Activated CD8-positive, alpha-beta T cell treated with anti-CD3 and anti-CD28 coated beads, Interleukin-2, amount 10 ng/mL, durations not matched to agents 7 days and 5 days (primary cell): ENCODE data around the gene PAPOLA. TPM values are rescaled to one million over a fixed set of nuclear protein-coding genes. Genes with fewer than 3 reads are reported as not detected.
"Not testable (repeated sequence)": the region's sequence is repeated elsewhere in the genome, so short reads cannot be mapped to it uniquely, and the experiment has no call there.

Experiments
- ATAC-seq: fragments of 150-1000 bp; cut with Tn5 transposase; one replicate; pipeline ENCODE4 v1.10.0; 2021; ENCODE audit warnings: moderate library complexity
- CTCF ChIA-PET: fragments of 350-600 bp; sonication (Branson Sonifier 250); formaldehyde crosslinking; loops from one replicate; lab custom pipeline; 2021; ENCODE audit warnings: antibody characterized with exemption; lab: Charles Lee
- POLR2A ChIA-PET: fragments of 350-600 bp; sonication (Branson Sonifier 250); formaldehyde crosslinking; loops from one replicate; lab custom pipeline; 2021; ENCODE audit warnings: antibody characterized with exemption; lab: Charles Lee
- DNase-seq: peaks from one replicate; pipeline ENCODE4 v3.0.0-alpha.2; 2020
- H3K27ac Mint-ChIP-seq: one replicate; pipeline ENCODE4 v1.8.0; 2021; ENCODE audit warnings: mild to moderate bottlenecking, mixed read lengths
- H3K27me3 Mint-ChIP-seq: one replicate; pipeline ENCODE4 v1.8.0; 2021; ENCODE audit warnings: low read depth, mixed read lengths
- H3K36me3 Mint-ChIP-seq: one replicate; pipeline ENCODE4 v1.8.0; 2021; ENCODE audit warnings: low read depth, mixed read lengths
- H3K4me1 Mint-ChIP-seq: one replicate; pipeline ENCODE4 v1.8.0; 2021; ENCODE audit warnings: low read depth, mixed read lengths
- H3K4me3 Mint-ChIP-seq: one replicate; pipeline ENCODE4 v1.8.0; 2021; ENCODE audit warnings: mild to moderate bottlenecking, mixed read lengths
- H3K9me3 Mint-ChIP-seq: one replicate; pipeline ENCODE4 v1.8.0; 2022; ENCODE audit warnings: mixed read lengths; ENCODE audit not compliant: insufficient read depth
- total RNA-seq, 2 experiments: library from RNA; stranded (reverse); gene quantifications; one replicate each; pipeline ENCODE4 v1.2.3, GENCODE V29; 2021

PAPOLA gene
- total RNA-seq, 2 experiments from 2014 or later, result 163 to 166 TPM

DNA sequence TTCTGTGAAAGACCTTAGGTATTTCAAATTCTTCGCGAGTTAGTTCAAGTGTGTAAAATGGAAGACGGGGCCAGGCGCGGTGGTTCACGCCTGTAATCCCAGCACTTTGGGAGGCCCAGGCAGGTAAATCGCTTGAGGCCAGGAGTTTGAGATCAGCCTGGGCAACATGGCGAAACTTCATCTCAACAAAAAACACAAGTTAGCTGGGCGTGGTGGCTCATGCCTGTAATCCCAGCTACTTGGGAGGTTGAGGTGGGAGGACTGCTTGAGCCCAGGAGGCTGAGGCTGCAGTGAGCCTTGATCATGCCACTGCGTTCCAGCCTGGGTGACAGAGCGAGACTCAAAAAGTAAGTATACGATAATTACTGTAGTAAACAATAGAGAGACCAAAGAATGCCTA lies 2.2 kb downstream of the PAPOLA start:
- H3K9me3 Mint-ChIP-seq, CTCF ChIA-PET, DNase-seq, POLR2A ChIA-PET, ATAC-seq, H3K27ac Mint-ChIP-seq, H3K27me3 Mint-ChIP-seq: not testable (repeated sequence)
- H3K4me1 Mint-ChIP-seq, result peaks cover 52% of the 10 kb centered on the region
- H3K4me3 Mint-ChIP-seq, result peak overlapping the region; percentile 91
- H3K36me3 Mint-ChIP-seq, result peaks cover 32% of the 10 kb centered on the region

DNA sequence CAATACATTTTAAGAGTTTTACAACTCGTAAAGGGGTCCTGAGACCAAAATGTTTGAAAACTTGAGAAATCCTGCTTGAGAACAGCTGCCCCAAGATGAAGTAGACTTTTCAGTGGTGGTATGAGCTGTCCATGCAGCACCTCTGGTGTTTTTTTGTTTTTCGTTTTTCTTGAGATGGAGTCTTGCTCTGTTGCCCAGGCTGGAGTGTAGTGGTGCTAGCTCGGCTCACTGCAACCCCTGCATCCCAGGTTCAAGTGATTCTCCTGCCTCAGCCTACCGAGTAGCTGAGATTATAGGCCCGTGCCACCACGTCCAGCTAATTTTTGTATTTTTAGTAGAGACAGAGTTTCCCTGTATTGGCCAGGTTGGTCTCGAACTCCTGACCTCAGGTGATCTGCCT lies 5.5 kb downstream of the PAPOLA start:
- peaks cover 28% of the 10 kb centered on the region for H3K36me3 Mint-ChIP-seq
- peaks cover 66% of the 10 kb centered on the region for H3K4me1 Mint-ChIP-seq
- H3K27me3 Mint-ChIP-seq, result no peaks in the 10 kb centered on the region
- no peak overlapping the region for H3K4me3 Mint-ChIP-seq
- ATAC-seq, result no peak
- CTCF ChIA-PET, result interaction anchor here (1.3 kb wide), 1 partner anchor 29 kb away, joined by 4 read pairs; no protein-coding TSS in a partner anchor
- H3K9me3 Mint-ChIP-seq, result no peaks in the 10 kb centered on the region
- no peak for DNase-seq
- POLR2A ChIA-PET, result no interaction called here
- no peak overlapping the region for H3K27ac Mint-ChIP-seq

DNA sequence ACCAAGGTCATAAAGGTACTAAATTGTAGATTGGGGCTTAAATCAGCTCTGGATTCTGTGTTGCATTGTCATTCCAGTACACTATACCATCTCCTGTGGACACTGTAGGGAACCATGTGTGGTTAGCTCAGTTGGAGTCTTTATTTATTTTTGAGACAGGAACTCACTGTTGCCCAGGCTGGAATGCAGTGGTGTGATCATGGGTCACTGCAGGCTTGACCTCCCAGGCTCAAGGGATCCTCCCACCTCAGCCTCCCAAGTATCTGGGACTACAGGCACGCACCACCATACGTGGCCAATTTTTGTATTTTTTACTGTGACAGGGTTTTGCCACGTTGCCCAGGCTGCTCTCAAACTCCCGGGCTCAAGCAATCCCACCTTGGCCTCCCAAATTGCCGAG lies 6.7 kb downstream of the PAPOLA start:
- H3K27ac Mint-ChIP-seq, result no peak overlapping the region
- H3K4me1 Mint-ChIP-seq, result peaks cover 63% of the 10 kb centered on the region
- no peaks in the 10 kb centered on the region for H3K27me3 Mint-ChIP-seq
- H3K9me3 Mint-ChIP-seq, result no peaks in the 10 kb centered on the region
- peaks cover 20% of the 10 kb centered on the region for H3K36me3 Mint-ChIP-seq
- ChIA-PET CTCF (interaction anchor here (1.3 kb wide), 1 partner anchor 28 kb away, joined by 4 read pairs; no protein-coding TSS in a partner anchor), POLR2A (interaction anchor here (1.0 kb wide), 1 partner anchor 10 kb away, joined by 4 read pairs; no protein-coding TSS in a partner anchor)
- ATAC-seq, result no peak
- no peak for DNase-seq
- H3K4me3 Mint-ChIP-seq, result no peak overlapping the region

DNA sequence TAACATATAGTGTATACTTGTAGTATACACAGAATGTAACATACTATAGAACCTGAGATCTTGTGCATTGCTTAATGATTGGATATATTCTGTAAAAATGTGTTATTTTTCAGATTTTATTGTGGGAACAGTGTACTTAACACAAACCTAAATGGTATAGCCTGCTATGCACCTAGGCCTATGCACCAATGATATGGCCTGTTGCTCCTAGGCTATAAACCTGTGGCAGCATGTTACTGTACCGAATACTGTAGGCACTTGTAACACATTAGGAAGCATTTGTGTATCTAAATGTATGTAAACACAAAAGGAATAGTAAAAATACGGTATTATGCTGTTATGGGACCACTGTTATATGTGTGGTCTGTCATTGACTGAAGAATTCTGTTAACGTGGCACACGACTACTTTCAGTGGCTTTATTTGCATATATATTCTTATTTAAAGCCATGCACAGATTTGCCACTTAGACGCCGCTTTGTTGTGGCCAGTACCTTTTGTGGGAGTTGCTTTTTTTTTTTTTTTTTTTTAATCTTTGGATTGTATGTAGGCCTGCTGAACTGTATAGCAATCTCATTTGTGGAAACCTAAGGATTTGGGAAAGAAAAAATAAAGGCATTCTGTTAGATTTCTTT lies 7.4 kb downstream of the PAPOLA start:
- DNase-seq (no peak), ATAC-seq (peak; percentile 8)
- Mint-ChIP-seq H3K4me3 (no peak overlapping the region), H3K27me3 (no peaks in the 10 kb centered on the region), H3K9me3 (no peaks in the 10 kb centered on the region), H3K27ac (no peak overlapping the region), H3K4me1 (peaks cover 60% of the 10 kb centered on the region), H3K36me3 (peaks cover 13% of the 10 kb centered on the region)
- ChIA-PET POLR2A (interaction anchor here (1.0 kb wide), 1 partner anchor 9 kb away, joined by 4 read pairs; no protein-coding TSS in a partner anchor), CTCF (no interaction called here)

DNA sequence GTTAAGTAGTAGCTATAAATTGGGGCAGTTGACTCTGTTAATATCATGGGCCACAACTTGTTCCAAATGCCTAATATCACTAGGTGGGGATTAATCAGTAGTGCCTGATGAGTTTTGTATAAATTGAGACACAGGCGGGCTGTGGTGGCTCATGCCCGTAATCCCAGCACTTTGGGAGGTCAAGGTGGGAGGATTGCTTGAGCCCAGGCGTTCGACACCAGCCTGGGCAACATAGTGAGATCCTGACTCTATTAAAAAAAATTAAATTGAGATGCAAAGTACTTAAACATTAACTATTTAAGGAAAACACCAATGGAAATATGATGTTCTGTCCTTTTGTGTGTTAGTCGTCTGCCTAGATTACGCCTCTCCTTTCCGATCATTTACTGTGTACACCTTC lies 9.0 kb downstream of the PAPOLA start:
- H3K4me3 Mint-ChIP-seq, result no peak overlapping the region

DNA sequence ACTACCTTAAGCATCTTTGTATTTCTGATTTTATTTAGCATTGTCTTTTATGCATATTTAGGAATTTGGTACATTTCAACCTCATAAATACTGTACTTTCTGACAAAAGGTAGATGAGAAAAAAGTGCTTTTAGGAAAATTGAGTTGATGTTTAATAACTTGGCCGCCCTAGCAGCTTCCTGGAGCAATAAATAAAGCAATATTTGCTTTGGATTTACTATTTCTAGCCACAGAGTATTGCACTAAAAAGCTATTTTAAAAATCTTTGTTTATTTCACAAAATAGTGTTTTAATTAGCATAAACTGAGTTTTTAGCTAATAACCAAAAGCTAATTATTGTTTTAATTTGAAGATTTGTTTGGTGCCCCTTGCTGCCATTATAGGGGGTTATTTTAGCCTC lies 9.5 kb downstream of the PAPOLA start:
- Mint-ChIP-seq H3K27ac (no peak overlapping the region), H3K36me3 (no peaks in the 10 kb centered on the region), H3K4me3 (no peak overlapping the region), H3K27me3 (no peaks in the 10 kb centered on the region), H3K9me3 (no peaks in the 10 kb centered on the region), H3K4me1 (peaks cover 52% of the 10 kb centered on the region)
- no peak for ATAC-seq
- ChIA-PET CTCF (no interaction called here), POLR2A (no interaction called here)
- DNase-seq, result no peak

More for the DNA sequence above, 9.0 kb downstream of the PAPOLA start:
- no peak overlapping the region for H3K27ac Mint-ChIP-seq
- CTCF ChIA-PET, result no interaction called here
- no peaks in the 10 kb centered on the region for H3K27me3 Mint-ChIP-seq
- H3K4me1 Mint-ChIP-seq, result peaks cover 54% of the 10 kb centered on the region
- POLR2A ChIA-PET, result no interaction called here
- DNase-seq, result no peak
- ATAC-seq, result no peak
- H3K9me3 Mint-ChIP-seq, result no peaks in the 10 kb centered on the region
- H3K36me3 Mint-ChIP-seq, result peaks cover 1% of the 10 kb centered on the region

DNA sequence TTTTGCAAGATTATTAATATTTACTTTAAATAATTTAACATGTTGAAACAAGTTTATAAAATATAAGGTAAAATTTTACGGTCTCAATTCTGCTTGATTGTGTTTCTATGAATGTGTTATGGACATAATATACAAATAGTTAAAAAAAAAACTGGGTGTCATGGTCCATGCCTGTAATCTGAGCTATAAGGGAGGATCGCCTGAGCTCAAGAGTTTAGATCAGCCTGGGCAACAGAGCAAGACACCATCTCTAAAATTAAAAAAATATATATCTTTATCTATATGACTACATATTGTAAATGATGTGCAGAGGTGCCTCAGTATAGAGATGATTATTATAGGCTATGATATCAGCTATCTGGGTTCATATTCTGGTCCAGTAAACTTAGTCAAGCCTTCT lies 9.9 kb downstream of the PAPOLA start:
- no peaks in the 10 kb centered on the region for H3K36me3 Mint-ChIP-seq
- H3K27ac Mint-ChIP-seq, result no peak overlapping the region
- DNase-seq (no peak), ATAC-seq (no peak)
- H3K9me3 Mint-ChIP-seq, result no peaks in the 10 kb centered on the region
- POLR2A ChIA-PET, result interaction anchor here (0.8 to 1.0 kb wide), 2 partner anchors 9 to 31 kb away, joined by 3 read pairs; no protein-coding TSS in a partner anchor
- H3K4me1 Mint-ChIP-seq, result peaks cover 56% of the 10 kb centered on the region
- H3K4me3 Mint-ChIP-seq, result no peak overlapping the region
- CTCF ChIA-PET, result interaction anchor here (1.0 kb wide), 1 partner anchor 20 kb away, joined by 5 read pairs; no protein-coding TSS in a partner anchor
- H3K27me3 Mint-ChIP-seq, result no peaks in the 10 kb centered on the region

DNA sequence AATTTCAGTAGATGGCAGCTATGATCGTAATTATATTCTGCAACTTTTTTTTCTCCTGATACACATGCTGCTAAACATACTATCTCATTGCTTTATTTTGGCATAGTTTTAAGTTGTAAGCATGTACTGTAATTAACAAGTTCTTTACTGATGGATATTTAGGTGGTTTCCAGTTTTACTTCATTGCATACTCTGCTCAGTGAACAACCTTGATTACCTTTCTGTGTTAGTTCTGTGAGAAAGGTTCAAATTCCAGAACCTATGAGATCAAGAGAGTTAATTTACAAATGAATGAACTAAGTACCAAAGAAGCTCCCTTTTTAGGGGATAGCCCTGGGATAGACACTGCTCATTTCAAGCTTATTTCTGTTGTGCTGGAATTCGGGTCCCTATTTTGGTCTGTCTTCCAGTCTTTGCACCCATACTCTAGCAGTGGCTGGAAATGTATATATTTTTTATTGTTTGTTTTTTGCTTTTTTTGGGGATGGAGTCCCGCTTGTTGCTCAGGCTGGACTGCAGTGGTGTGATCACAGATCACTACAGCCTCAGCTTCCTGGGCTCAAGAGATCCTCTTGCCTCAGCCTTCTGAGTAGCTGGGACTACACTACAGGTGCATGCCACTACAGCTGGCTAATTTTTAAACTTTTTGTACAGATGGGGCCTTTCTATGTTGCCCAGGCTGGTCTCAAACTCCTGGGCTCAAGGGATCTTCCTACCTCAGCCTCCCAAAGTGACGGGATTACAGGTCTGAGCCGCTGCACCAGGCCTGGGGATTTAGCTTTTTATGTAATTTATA lies 10.6 kb downstream of the PAPOLA start:
- ATAC-seq, result no peak
- no peak overlapping the region for H3K4me3 Mint-ChIP-seq
- H3K36me3 Mint-ChIP-seq, result no peaks in the 10 kb centered on the region
- CTCF ChIA-PET, result interaction anchor here (1.0 kb wide), 1 partner anchor 19 kb away, joined by 5 read pairs; no protein-coding TSS in a partner anchor
- DNase-seq, result no peak
- no peaks in the 10 kb centered on the region for H3K27me3 Mint-ChIP-seq
- POLR2A ChIA-PET, result interaction anchor here (0.8 to 1.0 kb wide), 2 partner anchors 10 to 30 kb away, joined by 3 read pairs; no protein-coding TSS in a partner anchor
- H3K27ac Mint-ChIP-seq, result no peak overlapping the region
- H3K9me3 Mint-ChIP-seq, result no peaks in the 10 kb centered on the region
- peaks cover 61% of the 10 kb centered on the region for H3K4me1 Mint-ChIP-seq

DNA sequence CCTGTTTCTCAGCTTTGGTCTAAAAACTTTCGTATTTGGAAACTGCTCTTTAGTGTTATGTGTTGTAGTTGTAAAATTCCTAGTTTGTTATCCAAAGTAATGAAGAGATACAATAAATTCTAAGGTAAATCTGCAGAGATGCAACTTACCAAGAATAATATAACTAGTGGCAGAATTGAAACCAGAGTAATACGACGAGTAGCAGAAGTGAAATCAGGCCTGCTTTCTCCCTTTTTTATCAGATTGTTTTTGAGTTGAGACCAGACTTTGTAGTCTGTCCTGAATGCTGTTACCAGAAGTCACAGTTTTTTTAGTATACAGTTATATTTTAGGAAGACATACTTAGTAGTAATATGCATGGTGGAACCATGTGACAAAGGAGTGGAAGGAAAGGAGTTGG lies 12.5 kb downstream of the PAPOLA start:
- Mint-ChIP-seq H3K9me3 (no peaks in the 10 kb centered on the region), H3K27me3 (no peaks in the 10 kb centered on the region), H3K27ac (no peak overlapping the region), H3K4me1 (peaks cover 46% of the 10 kb centered on the region), H3K36me3 (peaks cover under 1% of the 10 kb centered on the region), H3K4me3 (no peak overlapping the region)
- POLR2A ChIA-PET, result no interaction called here
- no peak for ATAC-seq
- DNase-seq, result no peak
- CTCF ChIA-PET, result no interaction called here

DNA sequence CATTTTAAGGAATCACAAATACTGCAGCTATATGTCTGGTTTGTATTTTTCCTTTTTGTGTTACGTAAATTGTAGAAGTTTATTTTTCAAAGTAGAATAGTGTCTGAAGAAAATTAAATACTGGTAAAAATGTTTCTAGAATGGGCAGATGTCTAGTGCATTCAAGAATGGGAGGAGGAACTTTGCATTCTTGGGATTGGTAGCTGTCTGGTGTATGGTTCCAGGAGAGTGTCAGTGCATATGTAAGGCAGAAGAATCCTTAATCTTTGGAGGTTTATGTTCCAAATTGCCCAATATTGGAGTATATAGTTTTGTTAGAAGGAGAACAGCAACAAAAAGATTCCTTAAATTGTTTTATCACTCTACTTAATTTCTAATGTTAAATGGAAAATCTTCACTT lies 13.5 kb downstream of the PAPOLA start:
- DNase-seq (no peak), ATAC-seq (no peak)
- no peak overlapping the region for H3K4me3 Mint-ChIP-seq
- no peaks in the 10 kb centered on the region for H3K9me3 Mint-ChIP-seq
- H3K27me3 Mint-ChIP-seq, result no peaks in the 10 kb centered on the region
- H3K4me1 Mint-ChIP-seq, result peaks cover 39% of the 10 kb centered on the region
- ChIA-PET POLR2A (no interaction called here), CTCF (no interaction called here)
- peaks cover 7% of the 10 kb centered on the region for H3K36me3 Mint-ChIP-seq
- H3K27ac Mint-ChIP-seq, result no peak overlapping the region

DNA sequence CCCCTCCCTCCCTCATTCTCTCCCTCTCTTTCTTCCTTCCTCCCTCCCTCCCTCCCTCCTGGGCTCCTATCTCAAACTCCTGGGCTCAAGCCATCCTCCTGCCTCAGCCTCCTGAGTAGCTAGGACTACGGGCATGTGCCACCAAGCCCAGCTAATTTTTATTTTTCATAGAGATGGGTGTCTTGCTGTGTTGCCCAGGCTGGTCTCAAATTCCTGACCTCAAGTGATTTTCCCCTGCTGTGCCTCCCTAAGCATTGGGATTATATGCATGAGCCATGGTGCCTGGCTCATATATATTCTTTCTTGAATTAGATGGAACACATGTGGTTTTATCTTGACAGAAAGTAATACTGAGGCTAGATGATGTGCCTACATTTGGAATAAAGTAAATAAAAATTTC lies 14.2 kb downstream of the PAPOLA start:
- no peak for DNase-seq
- no peaks in the 10 kb centered on the region for H3K9me3 Mint-ChIP-seq
- no peak overlapping the region for H3K27ac Mint-ChIP-seq
- H3K36me3 Mint-ChIP-seq, result peaks cover 11% of the 10 kb centered on the region
- CTCF ChIA-PET, result interaction anchor here (0.7 kb wide), 1 partner anchor 10 kb away, joined by 3 read pairs; no protein-coding TSS in a partner anchor
- no peak overlapping the region for H3K4me3 Mint-ChIP-seq
- no peaks in the 10 kb centered on the region for H3K27me3 Mint-ChIP-seq
- peaks cover 36% of the 10 kb centered on the region for H3K4me1 Mint-ChIP-seq
- POLR2A ChIA-PET, result interaction anchor here (0.6 kb wide), 1 partner anchor 14 kb away, joined by 3 read pairs; no protein-coding TSS in a partner anchor
- ATAC-seq, result no peak

DNA sequence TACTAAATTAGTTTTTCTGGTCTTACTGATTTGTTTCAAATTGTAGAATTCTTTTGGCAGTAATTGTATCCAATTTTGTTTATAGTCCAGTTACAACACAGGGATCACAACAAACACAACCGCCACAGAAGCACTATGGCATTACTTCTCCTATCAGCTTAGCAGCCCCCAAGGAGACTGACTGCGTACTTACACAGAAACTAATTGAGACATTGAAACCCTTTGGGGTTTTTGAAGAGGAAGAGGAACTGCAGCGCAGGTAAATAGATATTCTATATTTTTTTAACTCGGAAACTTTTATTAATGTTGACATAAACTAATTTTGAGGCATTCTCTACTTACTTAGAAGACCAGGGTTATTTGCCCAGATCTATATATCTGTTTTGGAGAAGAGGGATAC lies 17.8 kb downstream of the PAPOLA start:
- ChIA-PET POLR2A (no interaction called here), CTCF (no interaction called here)
- H3K27me3 Mint-ChIP-seq, result no peaks in the 10 kb centered on the region
- no peaks in the 10 kb centered on the region for H3K9me3 Mint-ChIP-seq
- no peak for ATAC-seq
- H3K27ac Mint-ChIP-seq, result no peak overlapping the region
- DNase-seq, result no peak
- H3K4me1 Mint-ChIP-seq, result peaks cover 22% of the 10 kb centered on the region
- H3K36me3 Mint-ChIP-seq, result peaks cover 16% of the 10 kb centered on the region
- H3K4me3 Mint-ChIP-seq, result no peak overlapping the region
